GM21619 (cell line): ENCODE data around the gene ANO7.

ENCODE experiments used
- ATAC-seq: cut with Tn5 transposase; IDR thresholded peaks from one replicate; pipeline ENCODE4 v1.9.1; 2021; ENCODE audit not compliant: unreplicated experiment

The ANO7 gene

DNA sequence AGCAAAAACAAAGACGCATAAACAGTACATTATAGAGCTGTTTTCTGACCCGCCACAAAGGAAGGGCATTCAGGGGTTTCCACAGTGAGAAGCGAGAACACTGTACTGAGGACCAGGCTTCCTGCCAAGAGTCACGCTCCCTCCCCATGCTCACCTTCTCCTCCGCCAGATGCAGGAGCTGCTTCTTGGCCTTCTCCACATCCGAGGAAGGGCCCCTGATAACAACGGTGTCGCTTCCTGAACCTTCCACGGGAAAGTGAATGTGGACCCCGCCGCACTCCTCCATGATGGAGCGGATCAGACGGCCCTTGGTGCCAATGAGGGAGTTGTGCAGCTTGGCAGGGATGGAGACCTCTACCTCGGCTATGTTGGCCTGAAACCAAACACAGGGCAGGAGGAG lies 53.8 kb downstream of the ANO7 start:
- no peak for ATAC-seq

DNA sequence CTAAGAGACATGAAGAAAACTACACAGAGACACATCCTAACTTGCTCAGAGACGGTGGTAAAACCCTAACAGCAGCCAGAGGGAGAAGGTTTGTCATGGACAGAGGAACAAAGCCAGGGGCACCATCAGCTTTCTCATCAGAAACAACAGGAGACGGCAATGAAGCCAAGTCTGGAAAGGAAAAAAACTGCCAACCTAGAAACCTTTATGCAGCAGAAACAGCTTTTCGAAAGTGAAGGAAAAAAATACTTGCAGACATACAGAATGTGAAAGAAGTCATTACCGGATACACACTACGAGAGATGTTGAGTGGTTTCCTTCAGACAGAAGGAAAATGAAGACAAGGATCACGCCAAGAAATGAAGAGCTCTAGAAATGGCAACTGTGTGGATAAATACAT lies 55.9 kb downstream of the ANO7 start:
- no peak for ATAC-seq

DNA sequence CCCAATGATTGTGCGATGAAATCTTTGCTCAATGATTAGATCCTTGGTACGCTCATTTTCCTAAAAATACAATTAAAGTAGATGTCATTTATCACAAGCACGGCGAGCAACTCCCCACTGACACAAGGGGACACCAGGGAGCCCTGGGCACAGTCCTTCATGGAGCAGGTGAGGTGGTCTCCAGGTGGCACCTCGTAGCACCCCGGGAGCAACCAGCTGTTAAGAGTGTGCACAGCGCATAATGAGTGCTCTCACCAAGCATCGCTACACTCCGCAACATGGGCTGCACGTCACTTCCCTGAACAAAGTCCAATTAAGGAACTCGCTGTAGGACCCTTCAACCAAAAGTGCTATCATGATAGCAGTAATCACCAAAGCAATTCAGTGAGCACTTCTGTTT lies 59.8 kb downstream of the ANO7 start:
- no peak for ATAC-seq

DNA sequence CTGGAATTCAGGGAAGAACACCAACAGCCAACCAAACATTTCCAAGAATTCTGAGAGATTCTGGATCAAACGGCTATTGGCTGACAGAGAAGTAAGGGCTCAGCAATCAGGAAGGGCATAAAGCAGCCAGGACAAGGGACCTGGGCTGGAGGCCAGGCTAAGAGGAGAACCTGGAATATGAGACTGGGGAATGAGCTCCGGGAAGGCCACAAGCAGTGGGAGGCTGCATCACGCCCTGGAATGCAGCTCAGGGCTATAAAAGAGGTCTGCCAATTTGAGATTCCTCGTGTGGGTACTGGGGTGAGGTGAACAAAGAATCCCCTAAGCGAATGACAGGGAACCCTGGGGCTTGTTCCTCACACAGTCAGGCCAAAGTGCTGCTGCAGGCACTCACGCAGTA lies 60.4 kb downstream of the ANO7 start:
- ATAC-seq = no peak

DNA sequence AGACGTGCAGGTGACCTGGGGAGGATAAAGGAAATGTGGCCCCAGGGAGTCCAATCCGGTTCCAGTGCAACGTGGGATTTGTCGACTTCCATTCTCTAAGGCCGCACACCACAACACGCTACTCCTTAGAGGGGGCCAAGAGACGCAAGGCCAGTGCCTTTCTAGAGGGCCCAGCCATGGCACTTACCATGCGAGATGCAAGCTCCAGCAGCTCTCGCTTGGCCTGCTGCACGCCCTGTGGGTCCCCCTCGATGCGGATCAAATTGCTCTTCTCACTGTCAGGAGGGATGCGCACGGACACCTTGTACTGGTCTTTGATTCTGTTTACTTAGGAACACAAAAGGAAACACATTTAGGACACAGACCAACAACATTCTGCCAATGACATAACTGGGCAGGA lies 61.2 kb downstream of the ANO7 start:
- no peak for ATAC-seq

DNA sequence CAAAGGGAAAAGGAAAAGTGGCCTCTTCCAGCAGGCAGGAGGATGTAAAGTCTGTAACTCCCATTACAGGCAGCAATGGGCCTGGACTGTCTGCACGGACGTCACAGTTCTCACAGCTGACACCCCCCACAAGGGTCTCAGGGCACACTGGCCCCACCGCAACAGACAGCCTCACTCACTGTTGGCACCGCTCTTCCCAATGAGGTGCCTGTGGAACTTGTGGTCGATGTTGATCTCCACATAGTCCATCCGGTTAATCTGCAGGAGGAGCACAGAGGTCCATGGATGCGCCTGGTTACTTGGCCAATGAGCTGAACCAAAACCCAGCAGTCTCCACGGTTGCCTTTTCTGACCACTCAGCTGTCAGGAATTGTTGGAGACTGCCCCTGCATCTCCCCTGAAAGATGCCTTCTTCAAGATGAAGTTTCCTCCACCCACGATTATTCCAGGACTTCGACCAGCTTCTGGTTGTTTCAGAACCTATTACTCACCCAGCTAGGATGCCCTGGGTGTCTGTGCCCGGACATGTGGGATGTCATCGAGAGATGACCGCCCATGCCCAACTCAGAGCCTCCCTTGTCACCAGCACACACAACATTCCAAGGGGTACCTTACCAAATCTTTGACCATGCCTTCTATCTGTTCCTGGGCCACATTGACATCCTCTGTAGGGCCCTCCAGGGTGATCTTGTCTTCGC lies 64.5 kb downstream of the ANO7 start:
- no peak for ATAC-seq

DNA sequence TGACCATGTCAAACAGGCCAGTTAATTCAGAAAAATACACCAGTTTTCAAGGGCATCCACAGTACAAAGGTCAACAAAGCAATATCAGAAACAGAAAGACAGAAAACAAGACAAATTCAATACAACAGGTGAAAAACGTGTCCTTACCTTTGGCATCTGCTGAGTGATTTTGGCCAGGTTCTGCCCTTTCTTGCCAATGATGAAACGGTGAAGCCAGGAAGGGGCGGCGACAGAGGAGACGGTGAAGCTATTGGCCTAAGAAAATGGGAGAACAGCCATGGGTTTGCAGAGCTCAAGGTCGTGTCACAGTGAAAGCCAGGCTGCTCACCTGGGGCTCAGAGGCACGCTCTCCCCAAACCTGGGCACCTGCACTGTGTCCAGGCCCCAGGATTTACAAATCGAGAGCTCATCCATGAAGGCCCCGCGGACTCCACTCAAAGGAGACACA lies 66.5 kb downstream of the ANO7 start:
- no peak for ATAC-seq

DNA sequence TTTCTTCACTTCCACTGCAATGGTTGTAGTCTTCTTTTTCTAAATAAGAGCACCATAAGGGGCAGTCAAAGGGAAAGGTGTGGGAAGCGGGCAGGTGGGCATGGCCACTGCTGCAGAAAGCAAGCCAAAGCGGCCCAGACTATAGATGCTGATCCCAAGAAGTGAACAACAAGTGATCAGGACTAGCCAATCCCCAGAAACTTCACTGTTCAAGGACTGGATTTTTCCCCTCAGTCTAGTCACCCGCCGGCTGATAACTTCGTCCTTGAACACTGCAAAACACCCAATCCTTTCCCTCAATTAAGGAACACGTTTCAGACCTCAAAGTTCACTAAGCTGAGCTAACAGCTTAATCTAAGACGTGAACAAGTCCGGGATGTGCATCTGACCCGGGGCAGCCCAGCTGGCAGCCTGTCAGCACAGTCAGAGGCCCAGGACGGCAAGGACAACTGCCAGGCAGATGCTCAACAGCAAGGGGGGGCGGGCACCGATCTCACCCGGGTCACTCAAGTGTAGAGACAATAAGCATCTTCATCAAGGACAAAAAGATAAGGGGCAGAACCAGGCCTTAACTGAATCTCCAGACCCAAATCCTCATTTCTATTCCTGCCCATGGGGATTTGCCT lies 67.2 kb downstream of the ANO7 start:
- ATAC-seq = no peak

DNA sequence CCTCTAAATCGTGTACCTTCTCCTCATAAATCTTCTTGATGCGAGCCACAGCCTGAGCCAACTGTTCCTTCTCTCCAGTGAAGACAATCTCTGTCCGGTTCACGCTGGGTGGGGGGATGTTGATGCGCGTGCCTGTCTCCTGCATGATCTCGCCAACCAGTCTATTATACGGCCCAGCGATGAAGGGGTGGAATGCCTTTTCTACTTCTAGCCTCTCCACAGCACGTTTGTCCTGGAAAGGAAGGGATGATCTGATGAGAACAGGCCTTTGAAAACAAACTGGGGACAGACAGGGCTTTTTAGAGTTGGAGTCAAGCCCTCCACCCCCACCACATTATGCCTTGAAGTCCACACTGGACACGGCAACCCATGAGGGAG lies 67.7 kb downstream of the ANO7 start:
- ATAC-seq = no peak

DNA sequence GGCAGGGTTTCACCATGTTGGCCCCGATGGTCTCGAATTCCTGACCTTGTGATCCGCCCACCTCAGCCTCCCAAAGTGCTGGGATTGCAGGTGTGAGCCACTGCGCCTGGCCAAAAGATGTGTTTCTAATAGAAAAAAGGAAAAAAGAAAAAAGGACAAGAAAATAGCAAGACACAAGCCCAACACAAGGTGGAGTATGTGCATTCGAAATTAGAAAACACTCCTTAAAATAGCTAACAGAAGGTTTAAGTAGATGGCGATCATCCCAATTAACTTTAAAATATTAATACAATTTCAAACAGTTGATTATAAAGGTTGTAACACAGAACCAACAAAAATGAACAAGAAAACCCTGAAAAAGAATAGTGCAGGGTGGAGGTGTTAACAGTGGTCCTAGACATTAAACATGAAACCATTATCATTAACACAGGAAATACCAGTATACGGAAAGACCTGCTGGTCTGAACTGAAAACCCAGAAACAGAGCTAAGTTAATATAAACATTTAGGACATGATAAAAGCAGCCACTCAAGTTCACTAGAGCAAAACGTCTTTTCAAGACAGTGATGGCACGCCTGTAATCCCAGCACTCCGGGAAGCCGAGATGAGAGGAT lies 69.0 kb downstream of the ANO7 start:
- no peak for ATAC-seq

DNA sequence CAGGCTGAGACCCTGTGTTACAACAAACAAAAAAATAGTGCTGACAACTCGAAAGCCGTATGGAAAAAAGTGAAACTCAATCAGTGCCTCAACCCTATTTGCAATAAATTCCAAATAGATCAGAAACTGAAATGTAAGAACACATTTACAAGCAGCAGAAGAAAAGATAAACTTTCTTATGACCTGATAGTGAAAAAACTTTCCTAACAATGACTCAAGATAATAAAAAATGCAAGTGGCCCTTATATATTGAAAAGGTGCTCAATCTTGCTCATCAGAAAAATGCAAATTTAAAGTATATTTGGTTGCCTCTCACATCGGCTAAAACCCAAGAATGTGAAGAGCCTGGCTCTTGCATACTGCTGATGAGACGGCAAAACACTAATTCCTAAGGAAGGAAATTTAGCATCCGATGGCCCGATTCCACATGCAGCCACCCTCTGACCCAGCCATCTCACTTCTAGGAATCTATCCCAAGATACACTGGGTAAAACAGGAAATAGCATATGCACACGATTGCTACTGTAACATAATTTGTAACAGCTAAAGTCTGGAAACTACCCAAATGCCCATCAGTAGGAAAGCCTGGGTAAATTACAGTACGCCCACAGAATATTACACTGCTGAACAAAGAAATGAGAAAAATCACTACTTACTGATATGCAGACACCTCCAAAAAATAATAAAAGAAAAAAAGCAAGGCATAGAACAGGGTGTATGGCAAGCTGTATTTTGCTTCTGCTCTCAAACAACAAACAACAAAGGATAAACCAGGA lies 70.2 kb downstream of the ANO7 start:
- ATAC-seq = no peak

DNA sequence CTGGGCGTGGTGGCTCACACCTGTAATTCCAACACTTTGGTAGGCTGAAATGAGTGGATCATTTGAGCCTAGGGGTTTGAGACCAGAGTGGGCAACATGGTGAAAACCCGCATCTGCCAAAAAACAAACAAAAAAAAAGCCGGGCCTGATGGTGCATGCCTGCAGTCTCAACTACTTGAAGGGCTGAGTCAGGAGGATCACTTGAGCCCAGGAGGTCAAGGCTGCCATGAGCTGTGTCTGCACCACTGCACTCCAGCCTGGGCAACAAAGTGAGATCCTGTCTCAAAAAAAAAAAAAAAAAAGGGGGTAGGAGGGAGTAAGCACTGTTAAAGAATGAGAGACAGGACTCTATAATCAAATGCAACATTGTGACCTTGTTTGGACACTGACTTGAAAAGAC lies 72.4 kb downstream of the ANO7 start:
- ATAC-seq = no peak

DNA sequence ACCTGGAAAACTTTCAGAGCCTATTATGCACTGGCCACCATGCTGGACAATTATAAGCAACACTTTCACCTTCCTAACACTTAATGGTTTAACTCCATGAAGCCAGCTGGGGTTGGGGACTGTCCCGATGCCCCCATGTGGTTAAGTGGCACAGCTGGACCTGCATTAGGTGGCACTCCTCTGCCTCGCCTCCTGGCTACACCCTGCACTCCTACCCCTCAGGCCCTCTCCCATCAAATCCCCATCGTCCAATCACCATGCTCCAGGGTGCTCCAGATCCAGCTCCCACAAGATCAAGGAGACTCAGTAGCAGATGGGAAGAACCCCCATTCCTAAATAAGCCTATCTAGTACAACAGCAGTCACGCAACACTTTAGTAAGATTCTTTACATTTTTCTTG lies 73.2 kb downstream of the ANO7 start:
- ATAC-seq = no peak

DNA sequence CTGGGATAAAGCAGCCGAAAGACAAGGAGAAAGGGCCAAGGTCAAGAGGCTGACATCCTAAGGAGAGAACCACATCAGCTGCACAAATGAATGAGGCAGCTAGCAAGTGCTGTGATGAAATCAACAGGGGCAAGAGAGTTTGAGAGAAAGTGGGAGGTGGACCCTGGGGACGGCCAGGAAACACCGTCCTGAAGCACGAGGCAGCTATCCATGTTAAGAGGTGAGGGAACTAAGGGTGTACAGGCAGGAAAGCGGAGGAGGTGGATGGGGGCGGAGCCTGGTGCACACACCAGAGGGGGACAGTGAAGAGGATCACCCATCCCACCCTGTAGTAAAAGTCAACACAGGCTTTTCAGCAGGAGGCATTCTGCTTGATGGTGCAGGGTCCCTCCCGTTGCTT lies 74.6 kb downstream of the ANO7 start:
- no peak for ATAC-seq

DNA sequence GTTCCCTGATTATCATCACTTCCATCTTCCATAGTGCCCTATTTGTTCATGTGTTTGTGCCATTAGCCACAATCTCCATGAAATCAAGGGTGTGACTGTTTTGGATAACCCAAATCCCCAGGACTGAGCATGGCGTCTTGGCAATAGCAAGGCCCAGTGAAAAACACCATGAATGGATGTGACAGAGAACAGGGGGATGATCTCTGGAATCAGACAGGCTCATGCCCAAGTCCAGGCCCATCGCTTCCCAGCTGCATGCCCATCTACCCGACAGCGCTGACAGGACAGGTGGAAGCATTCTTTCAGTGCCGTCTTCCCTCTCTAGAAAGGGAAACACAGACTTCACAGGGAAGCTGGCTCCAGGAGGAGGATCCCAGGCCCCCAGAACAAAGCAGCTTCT lies 77.0 kb downstream of the ANO7 start:
- ATAC-seq = no peak

DNA sequence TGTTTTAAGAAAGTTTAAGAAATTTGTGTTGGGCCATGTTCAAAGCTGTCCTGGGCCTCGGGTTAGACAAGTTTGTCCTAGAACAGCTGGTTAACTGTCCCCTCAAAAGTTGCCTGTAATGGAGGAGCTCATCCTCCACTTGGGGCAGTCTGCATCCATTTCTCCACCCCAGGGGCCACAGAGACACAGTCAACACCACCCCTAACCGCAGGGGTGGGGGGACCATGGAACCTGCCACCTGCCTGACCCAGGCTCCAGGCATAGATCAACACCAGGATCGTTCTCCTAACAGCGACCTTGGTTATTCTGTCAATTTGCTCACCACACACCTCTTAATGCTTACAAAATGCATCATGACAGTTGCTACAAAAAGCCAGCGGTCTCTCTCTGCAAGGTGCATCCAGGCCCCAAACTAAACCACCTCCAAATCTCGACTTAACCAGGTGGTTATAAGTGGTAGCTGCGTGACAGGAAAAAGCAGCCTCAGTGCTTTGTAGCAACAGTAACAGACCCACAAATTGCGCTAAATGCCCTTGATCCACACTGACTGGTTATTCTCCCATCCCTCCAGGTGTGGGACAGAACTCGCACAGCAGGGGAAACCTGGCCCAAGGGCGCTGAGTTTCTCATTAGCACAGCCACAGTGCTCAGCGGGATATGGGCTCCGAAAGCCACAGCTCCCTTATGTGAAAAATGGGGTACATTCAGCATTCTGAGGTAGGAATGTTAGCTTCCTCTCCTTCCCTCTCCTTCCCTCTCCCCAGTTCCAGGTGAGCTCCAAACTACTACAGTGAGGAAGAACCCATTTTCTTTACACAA lies 79.0 kb downstream of the ANO7 start:
- ATAC-seq = no peak

DNA sequence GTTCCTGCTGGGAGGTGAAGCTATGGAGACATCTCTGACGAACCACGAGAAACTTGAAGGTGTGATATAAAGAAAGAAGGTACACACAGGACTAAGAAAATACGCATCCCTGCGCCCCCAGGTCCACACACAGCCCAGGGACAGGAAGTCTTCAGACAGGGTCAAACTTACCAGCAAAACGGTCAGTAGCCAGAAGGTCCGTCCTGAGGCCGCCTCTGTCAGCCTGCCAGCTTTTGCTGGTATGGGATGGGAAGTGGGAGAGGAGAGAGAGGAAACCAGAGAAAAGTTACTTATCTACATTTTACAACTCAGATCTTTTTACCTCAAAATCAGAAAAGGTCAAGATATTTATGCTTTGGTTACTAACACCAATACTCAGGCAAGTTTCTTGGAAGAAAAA lies 79.8 kb downstream of the ANO7 start:
- no peak for ATAC-seq

DNA sequence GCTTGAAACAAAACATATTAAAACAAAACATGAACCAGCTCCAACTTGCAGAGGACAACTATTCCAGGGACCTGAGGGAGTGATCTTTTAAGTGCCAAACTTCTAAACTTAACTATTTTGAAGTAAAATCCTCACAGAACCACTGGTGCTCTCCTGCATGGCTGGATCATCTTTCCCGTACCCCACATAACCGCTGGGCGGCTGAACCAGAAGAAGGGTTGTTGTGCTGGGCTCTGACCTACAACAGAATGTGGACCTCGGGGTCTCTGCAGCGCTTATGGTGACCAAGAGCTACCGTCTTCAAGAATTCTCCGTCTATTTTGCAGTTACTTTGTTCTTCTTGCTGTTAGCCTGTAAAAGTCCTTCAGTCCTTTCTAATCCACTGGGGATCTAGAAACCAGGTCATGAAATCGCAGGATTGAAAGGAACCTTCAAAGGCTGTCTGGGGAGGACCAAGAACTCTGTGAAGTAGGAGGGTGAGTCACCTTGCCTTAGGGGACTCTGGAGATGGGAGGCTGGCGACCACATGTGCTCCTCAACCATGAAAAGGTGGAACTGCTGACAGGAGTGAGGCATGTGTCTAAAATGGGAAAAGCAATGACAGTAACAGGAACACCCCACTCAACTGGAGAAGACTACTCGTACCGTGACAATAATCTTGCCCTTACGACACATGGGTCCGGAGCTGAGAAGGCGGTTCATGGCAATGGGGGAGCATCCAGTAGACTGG lies 80.4 kb downstream of the ANO7 start:
- ATAC-seq = no peak

DNA sequence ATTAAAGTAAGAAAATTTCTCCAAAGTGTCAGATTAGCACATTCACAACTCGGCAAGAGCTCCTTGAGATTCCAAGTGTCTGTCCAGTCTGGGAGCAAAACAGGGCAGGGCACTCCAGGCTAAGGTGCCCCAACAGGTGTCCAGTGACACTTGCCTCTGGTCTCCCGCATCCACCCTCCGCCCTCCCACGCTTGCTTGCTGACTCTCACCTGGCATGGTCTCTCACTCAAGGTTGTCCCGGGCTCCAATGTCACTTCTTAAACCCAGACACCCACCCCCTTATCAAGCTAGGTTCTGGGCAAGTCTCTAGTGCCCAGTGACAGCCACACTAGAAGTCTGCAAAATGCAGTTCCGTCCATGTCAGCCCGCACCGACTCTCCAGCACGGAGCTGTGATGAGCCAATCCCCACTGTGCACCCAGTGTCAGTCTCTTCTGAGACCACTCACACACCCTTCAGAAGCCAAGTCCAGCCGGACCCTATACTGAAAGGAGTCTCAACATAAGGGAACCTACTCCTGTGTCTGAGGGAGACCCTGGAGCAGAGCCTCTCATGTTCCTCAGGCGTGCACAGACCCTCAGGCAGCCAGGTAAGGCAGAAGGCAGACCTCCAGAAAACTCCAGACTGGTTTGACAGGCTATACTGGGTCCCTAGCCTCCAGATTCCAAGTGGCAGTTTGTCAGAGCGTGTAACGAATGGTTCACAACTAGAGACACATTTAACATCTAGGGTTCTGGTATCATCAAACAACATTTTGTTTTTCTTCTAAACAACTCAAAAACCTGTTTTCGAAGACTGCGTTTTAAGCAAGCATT lies 81.4 kb downstream of the ANO7 start:
- ATAC-seq = no peak

DNA sequence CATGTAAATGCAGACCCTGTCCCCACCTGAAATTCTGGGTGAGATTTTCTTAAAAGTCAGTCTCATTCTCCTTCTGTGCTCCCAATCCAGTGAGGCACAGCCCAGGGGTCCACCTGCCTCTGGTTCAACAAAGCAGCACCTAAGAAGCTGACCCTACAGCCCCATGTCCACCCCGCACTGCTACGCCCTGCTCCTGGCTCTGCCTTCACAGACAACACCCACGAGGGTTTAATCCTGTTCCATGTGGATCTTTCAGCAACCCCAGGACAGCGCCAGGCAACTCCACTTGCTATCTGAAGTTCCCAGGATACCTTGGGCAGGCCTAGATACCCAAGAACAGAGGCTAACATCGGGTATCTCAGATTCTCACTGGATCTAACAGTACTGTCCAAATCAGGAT lies 82.1 kb downstream of the ANO7 start:
- no peak for ATAC-seq
